Trophoblast cell (in vitro differentiated cells and primary cell): Measurements from ENCODE around the gene AP1G1.
A peak's percentile ranks its signal among the peaks of the same experiment; 100 is the strongest.
"Not testable (repeated sequence)": the region's sequence is repeated elsewhere in the genome, so short reads cannot be mapped to it uniquely, and the experiment has no call there.

Source experiments
- DNase-seq, 2 donors: peaks; one replicate each; pipeline ENCODE4 v3.0.0-alpha.2; 2016
- H2AFZ ChIP-seq: 2 replicates; pipeline ENCODE4 v1.6.1; 2013; ENCODE audit warnings: low read length, moderate library complexity, mild to moderate bottlenecking; ENCODE audit not compliant: insufficient read depth, poor library complexity
- H2AK5ac ChIP-seq: 2 replicates; pipeline ENCODE4 v1.6.1; 2013; ENCODE audit warnings: mild to moderate bottlenecking, low read length
- H2BK120ac ChIP-seq: 2 replicates; pipeline ENCODE4 v1.6.1; 2013; ENCODE audit warnings: low read length, mild to moderate bottlenecking, moderate library complexity; ENCODE audit not compliant: insufficient read depth, poor library complexity
- H2BK12ac ChIP-seq: 2 replicates; pipeline ENCODE4 v1.6.1; 2013; ENCODE audit warnings: mild to moderate bottlenecking, low read length, moderate library complexity
- H2BK5ac ChIP-seq: 2 replicates; pipeline ENCODE4 v1.6.1; 2013; ENCODE audit warnings: low read length, low read depth, moderate library complexity, mild to moderate bottlenecking; ENCODE audit not compliant: poor library complexity
- H3K14ac ChIP-seq: 2 replicates; pipeline ENCODE4 v1.6.1; 2013; ENCODE audit warnings: mild to moderate bottlenecking, low read length
- H3K18ac ChIP-seq: 2 replicates; pipeline ENCODE4 v1.6.1; 2013; ENCODE audit warnings: mild to moderate bottlenecking, low read length
- H3K23ac ChIP-seq: 2 replicates; pipeline ENCODE4 v1.6.1; 2013; ENCODE audit warnings: low read length
- H3K27ac ChIP-seq: 2 replicates; pipeline ENCODE4 v1.5.1; 2013; ENCODE audit warnings: low read depth, mild to moderate bottlenecking, inconsistent platforms, low read length, moderate library complexity
- H3K27me3 ChIP-seq: 2 replicates; pipeline ENCODE4 v1.6.1; 2013; ENCODE audit warnings: inconsistent platforms, mild to moderate bottlenecking, low read length, moderate library complexity; ENCODE audit not compliant: insufficient read depth
- H3K36me3 ChIP-seq, 2 experiments: 1 replicate in 1 of 2; 2 replicates in 1 of 2; pipeline ENCODE4 v1.6.1; 2013; ENCODE audit warnings: low read length in 2 of 2, mild to moderate bottlenecking in 2 of 2, moderate library complexity in 1 of 2; ENCODE audit not compliant: insufficient read depth in 2 of 2, control insufficient read depth in 1 of 2
- H3K4ac ChIP-seq: 2 replicates; pipeline ENCODE4 v1.6.1; 2013; ENCODE audit warnings: low read depth, mild to moderate bottlenecking, low read length, moderate library complexity
- H3K4me1 ChIP-seq, 2 experiments: 1 replicate in 1 of 2; 2 replicates in 1 of 2; pipeline ENCODE4 v1.6.1; 2013; ENCODE audit warnings: low read length in 2 of 2, mild to moderate bottlenecking in 2 of 2, moderate library complexity in 1 of 2; ENCODE audit not compliant: insufficient read depth in 2 of 2, control insufficient read depth in 1 of 2
- H3K4me2 ChIP-seq: 2 replicates; pipeline ENCODE4 v1.6.1; 2013; ENCODE audit warnings: inconsistent platforms, mild to moderate bottlenecking, low read length, moderate library complexity
- H3K4me3 ChIP-seq: 2 replicates; pipeline ENCODE4 v1.5.1; 2013; ENCODE audit warnings: mild to moderate bottlenecking, low read depth, low read length, inconsistent platforms
- H3K79me1 ChIP-seq: one replicate; pipeline ENCODE4 v1.6.1; 2013; ENCODE audit warnings: low read length
- H3K79me2 ChIP-seq: 2 replicates; pipeline ENCODE4 v1.6.1; 2013; ENCODE audit warnings: low read length, mild to moderate bottlenecking; ENCODE audit not compliant: control insufficient read depth, insufficient read depth, poor library complexity
- H3K9ac ChIP-seq: 2 replicates; pipeline ENCODE4 v1.6.1; 2013; ENCODE audit warnings: mild to moderate bottlenecking, low read length
- H3K9me3 ChIP-seq: 2 replicates; pipeline ENCODE4 v1.6.1; 2013; ENCODE audit warnings: low read depth, mild to moderate bottlenecking, control low read depth, inconsistent platforms, low read length; ENCODE audit not compliant: insufficient read depth
- H4K12ac ChIP-seq: 2 replicates; pipeline ENCODE4 v1.6.1; 2013; ENCODE audit warnings: low read depth, mild to moderate bottlenecking, low read length, moderate library complexity
- H4K8ac ChIP-seq: 2 replicates; pipeline ENCODE4 v1.6.1; 2013; ENCODE audit warnings: low read depth, mild to moderate bottlenecking, low read length, moderate library complexity
- H4K91ac ChIP-seq: one replicate; pipeline ENCODE4 v1.6.1; 2013; ENCODE audit warnings: low read depth, mild to moderate bottlenecking, low read length, moderate library complexity
- WGBS: extraction: QIAGEN DNeasy Blood & Tissue Kit; methylation state at CpG from one replicate; pipeline ENCODE4 v1.1.7; 2013; ENCODE audit warnings: missing lambda C conversion rate; ENCODE audit not compliant: insufficient read length, insufficient coverage; ENCODE audit errors: extremely low coverage; 5-methylcytosine and 5-hydroxymethylcytosine counted together

The AP1G1 gene

GRCh38 chr16:71790329-71790728 is 18.3 kb downstream of the AP1G1 start:
- peaks cover 16 to 17% of the 10 kb centered on the region in 2 experiments for H3K36me3 ChIP-seq
- not testable (repeated sequence) for H2BK12ac ChIP-seq, H3K14ac ChIP-seq

GRCh38 chr16:71789136-71789535 is 19.5 kb downstream of the AP1G1 start:
- no peak overlapping the region for H3K9ac ChIP-seq
- H3K27me3 ChIP-seq: no peaks in the 10 kb centered on the region
- no peak overlapping the region for H2BK5ac ChIP-seq
- no peak overlapping the region for H3K23ac ChIP-seq
- H3K9me3 ChIP-seq: no peaks in the 10 kb centered on the region
- no peak overlapping the region for H4K12ac ChIP-seq
- peaks cover 5% of the 10 kb centered on the region for H3K79me2 ChIP-seq
- H4K8ac ChIP-seq: no peak overlapping the region
- DNase-seq: peak in 1 of 2 donors; percentile 61
- no peak overlapping the region for H3K4me2 ChIP-seq
- H3K18ac ChIP-seq: no peak overlapping the region
- H3K4me1 ChIP-seq: no peaks in the 10 kb centered on the region
- H3K4me3 ChIP-seq: no peak overlapping the region
- H2AK5ac ChIP-seq: no peak overlapping the region
- H3K4ac ChIP-seq: peak overlapping the region; percentile 49
- H3K79me1 ChIP-seq: no peaks in the 10 kb centered on the region
- peaks cover 16 to 17% of the 10 kb centered on the region in 2 experiments for H3K36me3 ChIP-seq
- no peak overlapping the region for H4K91ac ChIP-seq
- H3K14ac ChIP-seq: no peak overlapping the region
- H2BK12ac ChIP-seq: no peak overlapping the region
- no peak overlapping the region for H2BK120ac ChIP-seq
- H2AFZ ChIP-seq: no peak overlapping the region
- no peak overlapping the region for H3K27ac ChIP-seq
- WGBS: no CpG with 5 or more reads among the region's 8 CpGs

More at GRCh38 chr16:71790329-71790728, 18.3 kb downstream of the AP1G1 start:
- H2BK120ac ChIP-seq, DNase-seq, H3K18ac ChIP-seq, H2AK5ac ChIP-seq, H3K23ac ChIP-seq, H3K4ac ChIP-seq, H3K9me3 ChIP-seq, H4K12ac ChIP-seq, H3K27ac ChIP-seq, H4K91ac ChIP-seq, H3K4me3 ChIP-seq, H4K8ac ChIP-seq, H3K79me2 ChIP-seq, H3K4me2 ChIP-seq, H3K9ac ChIP-seq, H2AFZ ChIP-seq, H3K4me1 ChIP-seq, H3K79me1 ChIP-seq, H3K27me3 ChIP-seq, H2BK5ac ChIP-seq: not testable (repeated sequence)
- WGBS: no CpG with 5 or more reads among the region's 3 CpGs

- H3K36me3 ChIP-seq: peaks cover 14 to 17% of the 10 kb centered on the region in 2 experiments
- no peak overlapping the region for H3K18ac ChIP-seq
- H3K79me2 ChIP-seq: peaks cover 2% of the 10 kb centered on the region
- no peak overlapping the region for H2BK5ac ChIP-seq
- no peaks in the 10 kb centered on the region for H3K4me1 ChIP-seq
- no peak overlapping the region for H3K14ac ChIP-seq
- H3K4me2 ChIP-seq: no peak overlapping the region
- WGBS: no CpG with 5 or more reads among the region's 2 CpGs
- no peak overlapping the region for H2AK5ac ChIP-seq
- no peak overlapping the region for H3K4ac ChIP-seq
- H2BK12ac ChIP-seq: no peak overlapping the region
- no peak overlapping the region for H2AFZ ChIP-seq
- H3K27ac ChIP-seq: no peak overlapping the region
- H4K8ac ChIP-seq: no peak overlapping the region
- H3K4me3 ChIP-seq: no peak overlapping the region
- no peaks in the 10 kb centered on the region for H3K79me1 ChIP-seq
- no peak overlapping the region for H2BK120ac ChIP-seq
- H3K23ac ChIP-seq: no peak overlapping the region
- no peak for DNase-seq
- H3K9me3 ChIP-seq: no peaks in the 10 kb centered on the region
- H4K91ac ChIP-seq: no peak overlapping the region
- no peak overlapping the region for H3K9ac ChIP-seq
- no peaks in the 10 kb centered on the region for H3K27me3 ChIP-seq
- no peak overlapping the region for H4K12ac ChIP-seq
Observed at GRCh38 chr16:71788578-71788977, 20.1 kb downstream of the AP1G1 start.

- not testable (repeated sequence) for H3K9me3 ChIP-seq, H4K12ac ChIP-seq, H2BK120ac ChIP-seq, H3K27ac ChIP-seq, H3K4ac ChIP-seq, H4K8ac ChIP-seq, H3K27me3 ChIP-seq, H3K23ac ChIP-seq, H3K4me2 ChIP-seq, H2BK12ac ChIP-seq, H2AK5ac ChIP-seq, H2BK5ac ChIP-seq, H2AFZ ChIP-seq, H3K14ac ChIP-seq, H3K9ac ChIP-seq, H3K18ac ChIP-seq, H3K4me1 ChIP-seq, H3K79me1 ChIP-seq, H3K79me2 ChIP-seq, H3K4me3 ChIP-seq, H4K91ac ChIP-seq
- DNase-seq: peak in 1 of 2 donors; percentile 50
- WGBS: no CpG with 5 or more reads among the region's 3 CpGs
- peaks cover 14 to 17% of the 10 kb centered on the region in 2 experiments for H3K36me3 ChIP-seq
Observed at GRCh38 chr16:71785143-71785542, 23.5 kb downstream of the AP1G1 start.
